SK-N-MC (cell line): Measurements from ENCODE around the gene CLSTN1.

Experiments
- EZH2 ChIP-seq: fragments of 200-600 bp; sonication (generic); IDR thresholded peaks from one replicate; pipeline ENCODE4 v1.6.1; 2017; ENCODE audit warnings: antibody characterized with exemption
- POLR2AphosphoS5 ChIP-seq: IDR thresholded peaks from 2 replicates; pipeline ENCODE4 v1.6.1; 2012; ENCODE audit warnings: mild to moderate bottlenecking, low read depth, low read length, borderline replicate concordance

- no peak for TF ChIP-seq EZH2
- TF ChIP-seq POLR2AphosphoS5, result no peak
Measured at GRCh38 chr1:9720785-9721605, 102.8 kb downstream of the CLSTN1 start.
